Daoy (cell line): Measurements from ENCODE around the gene ADRA2C. TPM values are rescaled to one million over a fixed set of nuclear protein-coding genes. Genes with fewer than 3 reads are reported as not detected.
"Not testable (repeated sequence)": the region's sequence is repeated elsewhere in the genome, so short reads cannot be mapped to it uniquely, and the experiment has no call there.

Experiments
- DNase-seq: peaks from one replicate; pipeline ENCODE4 v3.0.0-alpha.2; 2015; ENCODE audit warnings: low read depth
- total RNA-seq: library from RNA; depleted of rRNA; stranded (reverse); fragments of >200 nt; shearing (Covaris generic); gene quantifications from 2 replicates; pipeline ENCODE4 v1.2.3, GENCODE V29; 2014; rRNA removed

The ADRA2C gene
- total RNA-seq, 1 experiment from 2014 or later, result 1.1 TPM

GRCh38 chr4:3811621-3812020, 45.4 kb downstream of the ADRA2C start:
- DNase-seq, result no peak

GRCh38 chr4:3812211-3812934, 46.2 kb downstream of the ADRA2C start:
- DNase-seq, result no peak

GRCh38 chr4:3813151-3814052, 47.2 kb downstream of the ADRA2C start:
- no peak for DNase-seq

GRCh38 chr4:3814053-3814570, 47.9 kb downstream of the ADRA2C start:
- no peak for DNase-seq

- DNase-seq, result not testable (repeated sequence)
Measured at GRCh38 chr4:3814838-3815237, 48.7 kb downstream of the ADRA2C start.

GRCh38 chr4:3816256-3816825, 50.2 kb downstream of the ADRA2C start:
- no peak for DNase-seq

GRCh38 chr4:3816983-3817960, 51.1 kb downstream of the ADRA2C start:
- no peak for DNase-seq

Other genes starting within 250 kb of the ADRA2C start
- 110 and 113 TPM in 2 replicates for gene LRPAP1, start 234.0 kb upstream of the ADRA2C start, total RNA-seq